IPS-18a (cell line): ENCODE measurements around the gene SLC28A1.

Source experiments
- H3K27ac ChIP-seq: one replicate; pipeline ENCODE4 v1.5.1; 2013; ENCODE audit warnings: low read length
- H3K27me3 ChIP-seq: one replicate; pipeline ENCODE4 v1.6.1; 2013; ENCODE audit warnings: mild to moderate bottlenecking, low read length; ENCODE audit not compliant: control insufficient read depth, insufficient read depth
- H3K36me3 ChIP-seq: one replicate; pipeline ENCODE4 v1.6.1; 2013; ENCODE audit warnings: low read depth, low read length; ENCODE audit not compliant: control insufficient read depth
- H3K4me1 ChIP-seq: one replicate; pipeline ENCODE4 v1.6.1; 2013; ENCODE audit warnings: low read depth, low read length; ENCODE audit not compliant: control insufficient read depth
- H3K4me3 ChIP-seq: one replicate; pipeline ENCODE4 v1.5.1; 2013; ENCODE audit warnings: low read length
- H3K9ac ChIP-seq: one replicate; pipeline ENCODE4 v1.6.1; 2013; ENCODE audit warnings: mild to moderate bottlenecking, low read length, moderate library complexity
- H3K9me3 ChIP-seq: one replicate; pipeline ENCODE4 v1.6.1; 2013; ENCODE audit warnings: low read depth, low read length; ENCODE audit not compliant: control insufficient read depth

The SLC28A1 gene

GRCh38 chr15:84847382-84847781 is 37.1 kb upstream of the SLC28A1 start:
- Histone ChIP-seq H3K27ac (no peak overlapping the region), H3K36me3 (no peaks in the 10 kb centered on the region), H3K4me1 (no peaks in the 10 kb centered on the region), H3K27me3 (no peaks in the 10 kb centered on the region), H3K4me3 (no peak overlapping the region), H3K9me3 (no peaks in the 10 kb centered on the region), H3K9ac (no peak overlapping the region)

GRCh38 chr15:84852212-84852611 is 32.2 kb upstream of the SLC28A1 start:
- H3K4me1 ChIP-seq, result no peaks in the 10 kb centered on the region
- H3K27me3 ChIP-seq, result no peaks in the 10 kb centered on the region
- no peaks in the 10 kb centered on the region for H3K36me3 ChIP-seq
- no peak overlapping the region for H3K4me3 ChIP-seq
- H3K27ac ChIP-seq, result no peak overlapping the region
- H3K9me3 ChIP-seq, result no peaks in the 10 kb centered on the region
- no peak overlapping the region for H3K9ac ChIP-seq

DNA sequence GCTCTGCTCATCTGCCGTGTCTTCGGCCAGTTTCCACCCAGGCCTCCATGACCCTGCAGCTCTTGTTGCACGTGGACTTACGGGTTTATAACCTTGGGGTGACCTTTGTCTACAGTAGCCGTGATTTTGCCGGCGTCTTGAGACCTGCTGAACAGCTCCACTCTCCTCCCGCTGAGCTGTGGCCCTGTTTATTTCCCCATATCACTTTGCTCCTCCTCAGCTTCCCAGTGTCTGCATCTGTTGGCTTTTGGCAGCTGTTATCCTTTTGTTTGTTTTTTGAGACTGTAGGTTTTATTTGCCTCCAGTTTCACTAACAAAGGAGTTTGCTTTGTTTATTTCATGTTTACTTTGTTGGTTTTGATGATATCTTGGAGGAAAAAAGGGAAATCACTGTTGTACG is 29.3 kb upstream of the SLC28A1 start:
- Histone ChIP-seq H3K4me1 (no peaks in the 10 kb centered on the region), H3K4me3 (no peak overlapping the region), H3K36me3 (no peaks in the 10 kb centered on the region), H3K27me3 (no peaks in the 10 kb centered on the region), H3K27ac (no peak overlapping the region), H3K9ac (no peak overlapping the region), H3K9me3 (no peaks in the 10 kb centered on the region)

GRCh38 chr15:84855765-84856164 is 28.7 kb upstream of the SLC28A1 start:
- no peaks in the 10 kb centered on the region for H3K9me3 ChIP-seq
- H3K4me3 ChIP-seq, result no peak overlapping the region
- H3K36me3 ChIP-seq, result no peaks in the 10 kb centered on the region
- no peak overlapping the region for H3K27ac ChIP-seq
- H3K9ac ChIP-seq, result no peak overlapping the region
- no peaks in the 10 kb centered on the region for H3K27me3 ChIP-seq
- H3K4me1 ChIP-seq, result no peaks in the 10 kb centered on the region

- H3K36me3 ChIP-seq, result no peaks in the 10 kb centered on the region
These were observed 27.6 kb upstream of the SLC28A1 start for GRCh38 chr15:84856731-84857417.

GRCh38 chr15:84857418-84858004 is 27.0 kb upstream of the SLC28A1 start:
- H3K9me3 ChIP-seq, result no peaks in the 10 kb centered on the region
- no peak overlapping the region for H3K9ac ChIP-seq
- H3K36me3 ChIP-seq, result no peaks in the 10 kb centered on the region
- H3K27ac ChIP-seq, result no peak overlapping the region
- no peaks in the 10 kb centered on the region for H3K4me1 ChIP-seq
- H3K27me3 ChIP-seq, result no peaks in the 10 kb centered on the region
- H3K4me3 ChIP-seq, result no peak overlapping the region

More at GRCh38 chr15:84856731-84857417, 27.6 kb upstream of the SLC28A1 start:
- no peak overlapping the region for H3K4me3 ChIP-seq
- no peak overlapping the region for H3K27ac ChIP-seq
- H3K9ac ChIP-seq, result no peak overlapping the region
- H3K27me3 ChIP-seq, result no peaks in the 10 kb centered on the region
- H3K4me1 ChIP-seq, result no peaks in the 10 kb centered on the region
- H3K9me3 ChIP-seq, result no peaks in the 10 kb centered on the region

DNA sequence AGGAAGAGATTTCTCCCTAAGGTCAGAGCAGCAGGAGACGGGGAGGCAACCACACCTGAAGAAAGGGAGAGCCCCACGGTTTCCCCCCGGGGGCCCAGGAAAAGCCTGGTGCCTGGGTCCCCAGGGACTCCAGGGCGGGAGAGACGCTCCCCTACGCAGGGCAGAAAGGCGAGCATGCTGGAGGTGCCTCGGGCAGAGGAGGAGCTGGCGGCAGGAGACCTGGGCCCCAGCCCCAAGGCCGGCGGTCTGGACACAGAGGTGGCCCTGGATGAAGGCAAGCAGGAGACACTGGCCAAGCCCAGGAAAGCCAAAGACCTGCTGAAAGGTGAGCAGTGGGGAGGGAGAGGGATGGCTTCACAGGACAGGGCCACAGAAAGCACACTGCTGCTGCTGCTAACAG is 26.2 kb upstream of the SLC28A1 start:
- H3K9me3 ChIP-seq, result no peaks in the 10 kb centered on the region
- no peaks in the 10 kb centered on the region for H3K4me1 ChIP-seq
- no peak overlapping the region for H3K27ac ChIP-seq
- no peaks in the 10 kb centered on the region for H3K27me3 ChIP-seq
- H3K9ac ChIP-seq, result no peak overlapping the region
- H3K4me3 ChIP-seq, result no peak overlapping the region
- no peaks in the 10 kb centered on the region for H3K36me3 ChIP-seq

- no peak overlapping the region for H3K4me3 ChIP-seq
- H3K9me3 ChIP-seq, result no peaks in the 10 kb centered on the region
- H3K9ac ChIP-seq, result no peak overlapping the region
- H3K27ac ChIP-seq, result no peak overlapping the region
- no peaks in the 10 kb centered on the region for H3K27me3 ChIP-seq
- H3K36me3 ChIP-seq, result no peaks in the 10 kb centered on the region
- H3K4me1 ChIP-seq, result no peaks in the 10 kb centered on the region
These were observed 25.3 kb upstream of the SLC28A1 start for GRCh38 chr15:84859144-84859543.

DNA sequence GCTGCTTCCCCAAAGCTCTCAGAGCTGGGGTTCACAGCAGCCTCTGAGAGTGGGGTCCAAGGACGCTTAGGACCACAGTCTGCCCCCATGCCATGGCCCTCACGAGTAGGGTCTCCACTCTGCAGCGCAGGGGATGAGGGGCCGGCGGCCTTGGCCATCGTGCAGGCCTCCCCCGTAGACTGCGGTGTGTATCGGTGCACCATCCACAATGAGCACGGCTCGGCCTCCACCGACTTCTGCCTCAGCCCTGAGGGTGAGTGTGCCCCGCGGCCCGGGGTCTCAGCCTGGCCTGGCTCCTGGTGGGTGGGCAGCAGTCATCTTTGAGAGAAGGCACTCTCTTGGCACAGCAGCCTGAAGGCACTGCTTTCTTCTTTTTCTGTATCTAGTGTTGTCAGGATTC is 24.8 kb upstream of the SLC28A1 start:
- Histone ChIP-seq H3K9ac (no peak overlapping the region), H3K36me3 (no peaks in the 10 kb centered on the region), H3K4me1 (no peaks in the 10 kb centered on the region), H3K27ac (no peak overlapping the region), H3K27me3 (no peaks in the 10 kb centered on the region), H3K4me3 (no peak overlapping the region), H3K9me3 (no peaks in the 10 kb centered on the region)

DNA sequence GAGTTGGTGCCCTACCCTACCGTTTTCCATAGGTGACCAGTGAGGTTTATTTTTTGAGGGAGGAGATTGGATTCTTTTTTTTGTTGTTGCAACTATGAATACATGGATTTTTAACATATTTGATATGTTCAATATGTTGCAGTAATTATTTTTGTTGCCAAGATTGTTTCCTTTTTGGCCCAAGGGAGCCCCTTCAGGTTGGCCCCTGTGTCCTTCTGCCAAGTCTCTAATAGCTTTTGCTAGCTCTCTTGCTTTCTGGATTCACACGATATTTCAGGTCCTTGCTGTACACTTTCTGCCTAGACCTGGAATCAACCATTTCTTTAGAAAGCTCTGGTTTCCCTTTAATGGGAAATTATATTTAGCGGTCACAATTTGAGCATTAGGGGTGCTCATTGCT is 22.7 kb upstream of the SLC28A1 start:
- Histone ChIP-seq H3K4me1 (no peaks in the 10 kb centered on the region), H3K9me3 (no peaks in the 10 kb centered on the region), H3K9ac (no peak overlapping the region), H3K36me3 (no peaks in the 10 kb centered on the region), H3K27ac (no peak overlapping the region), H3K27me3 (no peaks in the 10 kb centered on the region), H3K4me3 (no peak overlapping the region)

DNA sequence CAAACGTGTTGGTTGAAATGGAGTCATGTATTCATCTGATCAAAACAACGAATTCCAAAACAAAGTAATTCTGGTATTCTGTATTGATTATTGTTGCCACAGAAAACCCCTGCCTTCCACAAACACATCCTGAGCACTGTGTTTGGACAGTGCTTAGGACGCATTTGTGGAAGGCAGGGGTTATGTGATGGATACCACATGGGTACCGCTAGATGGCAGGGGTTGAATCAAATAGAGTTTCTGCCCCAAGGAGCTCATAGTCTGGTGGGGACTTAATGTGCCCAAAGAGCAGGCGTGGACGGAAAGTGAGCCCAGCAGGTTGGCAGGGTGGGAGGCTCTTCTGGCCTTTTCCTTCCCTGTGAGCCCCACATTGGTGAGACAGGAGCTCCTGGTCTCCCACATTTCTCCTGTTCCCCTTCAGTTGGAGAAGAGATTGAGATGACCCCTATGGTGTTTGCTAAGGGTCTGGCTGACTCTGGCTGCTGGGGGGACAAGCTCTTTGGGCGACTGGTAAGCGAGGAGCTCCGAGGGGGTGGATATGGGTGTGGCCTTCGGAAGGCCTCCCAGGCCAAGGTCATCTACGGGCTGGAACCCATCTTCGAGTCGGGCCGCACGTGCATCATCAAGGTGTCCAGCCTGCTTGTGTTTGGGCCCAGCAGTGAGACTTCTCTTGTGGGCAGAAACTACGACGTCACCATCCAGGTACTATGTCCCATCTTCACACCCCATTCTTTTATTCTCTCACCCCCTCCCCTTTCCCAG is 22.1 kb upstream of the SLC28A1 start:
- Histone ChIP-seq H3K27me3 (no peaks in the 10 kb centered on the region), H3K36me3 (no peaks in the 10 kb centered on the region), H3K9ac (no peak overlapping the region), H3K4me3 (no peak overlapping the region), H3K9me3 (no peaks in the 10 kb centered on the region), H3K27ac (no peak overlapping the region), H3K4me1 (no peaks in the 10 kb centered on the region)
